Psoas muscle (tissue), 8 donors: ENCODE data around the gene ARX. TPM values are rescaled to one million over a fixed set of nuclear protein-coding genes. Genes with fewer than 3 reads are reported as not detected.

Experiments used
- ATAC-seq, 4 donors: fragments of 200-7000 bp; cut with Tn5 transposase; one replicate each; pipeline ENCODE4 v1.9.1; 2020; ENCODE audit warnings: moderate library complexity in 3 of 4, mild to moderate bottlenecking in 2 of 4
- DNase-seq, 2 donors: peaks; one replicate each; pipeline ENCODE4 v3.0.0-alpha.2; 2020
- H3K27ac ChIP-seq: fragments of 200-600 bp; one replicate; pipeline ENCODE4 v1.8.0; 2022
- H3K27me3 ChIP-seq, 3 donors: fragments of 200-600 bp in 1 of 3; one replicate each; pipeline versions ENCODE4 v1.6.1 to v1.8.0; 2013 to 2022; ENCODE audit warnings: low read length in 2 of 3, mild to moderate bottlenecking in 2 of 3, moderate library complexity in 1 of 3; ENCODE audit not compliant: insufficient read depth in 3 of 3
- H3K36me3 ChIP-seq, 2 donors: fragments of 200-600 bp in 1 of 2; one replicate each; pipeline versions ENCODE4 v1.6.1 to v1.8.0; 2013 to 2022; ENCODE audit warnings: low read depth in 1 of 2, mild to moderate bottlenecking in 1 of 2, moderate library complexity in 1 of 2; ENCODE audit not compliant: insufficient read depth in 1 of 2
- H3K4me1 ChIP-seq: fragments of 200-600 bp; one replicate; pipeline ENCODE4 v1.8.0; 2022
- H3K4me3 ChIP-seq: fragments of 200-600 bp; one replicate; pipeline ENCODE4 v1.8.0; 2022; ENCODE audit warnings: mild to moderate bottlenecking
- H3K9me3 ChIP-seq: fragments of 200-600 bp; one replicate; pipeline ENCODE4 v1.8.0; 2022
- CTCF ChIP-seq: fragments of 200-600 bp; IDR thresholded peaks from one replicate; pipeline ENCODE4 v1.8.0; 2022; ENCODE audit warnings: antibody characterized with exemption
- WGBS, 3 donors: extraction: QIAGEN DNeasy Blood & Tissue Kit; methylation state at CpG; one replicate each; pipeline versions ENCODE4 v1.1.6 to v1.1.7; 2013; 5-methylcytosine and 5-hydroxymethylcytosine counted together
- intact Hi-C, 2 donors: fragments of 100-400 bp; cut with DNase I; formaldehyde crosslinking; loops; one replicate each; pipeline versions ENCODE4 v1.11.0 to v1.14.2; 2022
- long read RNA-seq, 2 donors: library from polyadenylated mRNA; unstranded; transcript quantifications; one replicate each; pipeline ENCODE4 v2.0.0, GENCODE V29; 2021
- polyA plus RNA-seq, 3 donors: library from polyadenylated mRNA; stranded (reverse); fragments of 200-250 nt; gene quantifications; one replicate each; pipeline ENCODE4 v1.2.3, GENCODE V29; 2013
- total RNA-seq, 4 donors: library from RNA; stranded (reverse); fragmentation: NEBNext Ultra II Directional in 2 of 4; extraction: Animal tissue kit (Norgen Biotek cat#: 25700) in 2 of 4; gene quantifications; one replicate each; pipeline versions ENCODE4 v1.2.1 to v1.2.4, GENCODE V29; 2021 to 2023
- donor health status: healthy with polysubstance abuse.
- donor health status: DM: no; HTN: no; CAD: no; lungs with moderate emphysema.
- donor health status: Bipolar disorder and iron deficiency.
- donor health status: healthy.
- donor health status: DM: yes; HTN: yes; CAD: no.
- donor health status: DM: no; HTN: no; CAD: no.
- donor health status: DM: no; HTN: no; CAD: no.
- donor health status: DM: yes; HTN: yes; CAD: no.

Gene ARX
- total RNA-seq (10 to 100 TPM in 1 of 4 donors, 1 to 10 TPM in 3; 2.7 to 12.8 (median 3.9) TPM), polyA plus RNA-seq (1 to 10 TPM in 2 of 3 donors, under 1 TPM in 1; 0.64 to 3.0 (median 2.6) TPM)
- long read RNA-seq, donor 1, partial matches to known transcripts, result 4 of 5 reads
- long read RNA-seq, donor 1, other reads (novel, unspliced or antisense), result 0 of 5 reads
- long read RNA-seq, donor 2, partial matches to known transcripts, result 5 of 10 reads
- long read RNA-seq, donor 2, other reads (novel, unspliced or antisense), result 3 of 10 reads

- Histone ChIP-seq H3K27me3 (peaks cover 0 to 94% (median 11%) of the 10 kb centered on the region in 3 donors), H3K36me3 (no peaks in the 10 kb centered on the region), H3K27ac (peak within 1 kb of the TSS; percentile 69), H3K4me1 (peaks cover 5% of the 10 kb centered on the region), H3K4me3 (peak within 1 kb of the TSS; percentile 66), H3K9me3 (no peaks in the 10 kb centered on the region)
- ATAC-seq, result peak; percentile 80 to 87 (median 84)
- no peak for TF ChIP-seq CTCF
- peak; percentile 68 to 88 for DNase-seq
- intact Hi-C loops, result loop anchor here in 1 of 2 donors (5.0 to 10.0 kb wide), 3 partner anchors 127 to 261 kb away; no protein-coding TSS in a partner anchor
- 7 to 27% (median 8%) methylated on average over 25 to 58 of the region's 58 CpGs for WGBS, 3 donors
These were observed at the start of gene ARX for GRCh38 chrX:25015486-25016360. Gene ARX (minus strand): TSS chrX:25015965. CDS start chrX:25015737, 228 bp downstream.

- H3K4me3 ChIP-seq, result no peak overlapping the region
- no peak overlapping the region for H3K27ac ChIP-seq
- WGBS, 3 donors, result 63 to 67% (median 65%) methylated on average over 5 of the region's 5 CpGs
- H3K9me3 ChIP-seq, result peaks cover 11% of the 10 kb centered on the region
- no peaks in the 10 kb centered on the region for H3K27me3 ChIP-seq
- ATAC-seq (no peak), DNase-seq (no peak)
- no peaks in the 10 kb centered on the region for H3K4me1 ChIP-seq
- TF ChIP-seq CTCF, result no peak
- intact Hi-C loops, result no loop called here
- H3K36me3 ChIP-seq, result no peaks in the 10 kb centered on the region
These were observed 43.5 kb upstream of the ARX start for GRCh38 chrX:25059273-25059672.

GRCh38 chrX:25052798-25053534 is 37.2 kb upstream of the ARX start:
- no peak overlapping the region for H3K27ac ChIP-seq
- peaks cover 11% of the 10 kb centered on the region for H3K9me3 ChIP-seq
- DNase-seq (no peak), ATAC-seq (no peak)
- H3K36me3 ChIP-seq, result no peaks in the 10 kb centered on the region
- no peak overlapping the region for H3K4me3 ChIP-seq
- no peak for TF ChIP-seq CTCF
- WGBS, 3 donors, result 50 to 52% (median 50%) methylated on average over 4 of the region's 4 CpGs
- intact Hi-C loops, result no loop called here
- no peaks in the 10 kb centered on the region for H3K4me1 ChIP-seq
- no peaks in the 10 kb centered on the region for H3K27me3 ChIP-seq

- 22 to 58% (median 42%) methylated on average over 1 of the region's 1 CpG for WGBS, 3 donors
- Histone ChIP-seq H3K27ac (no peak overlapping the region), H3K4me3 (no peak overlapping the region), H3K4me1 (no peaks in the 10 kb centered on the region), H3K36me3 (no peaks in the 10 kb centered on the region), H3K27me3 (no peaks in the 10 kb centered on the region), H3K9me3 (no peaks in the 10 kb centered on the region)
- DNase-seq, result no peak
- intact Hi-C loops, result no loop called here
- ATAC-seq, result no peak
- TF ChIP-seq CTCF, result no peak
These were observed 34.2 kb upstream of the ARX start for GRCh38 chrX:25049971-25050370.
